NCI-H1436 (cell line): Measurements from ENCODE around the gene ADAMTS17.

Experiments used
- DNase-seq: peaks from one replicate; lab custom pipeline; 2025; lab: John Stamatoyannopoulos, UW

The ADAMTS17 gene

DNA sequence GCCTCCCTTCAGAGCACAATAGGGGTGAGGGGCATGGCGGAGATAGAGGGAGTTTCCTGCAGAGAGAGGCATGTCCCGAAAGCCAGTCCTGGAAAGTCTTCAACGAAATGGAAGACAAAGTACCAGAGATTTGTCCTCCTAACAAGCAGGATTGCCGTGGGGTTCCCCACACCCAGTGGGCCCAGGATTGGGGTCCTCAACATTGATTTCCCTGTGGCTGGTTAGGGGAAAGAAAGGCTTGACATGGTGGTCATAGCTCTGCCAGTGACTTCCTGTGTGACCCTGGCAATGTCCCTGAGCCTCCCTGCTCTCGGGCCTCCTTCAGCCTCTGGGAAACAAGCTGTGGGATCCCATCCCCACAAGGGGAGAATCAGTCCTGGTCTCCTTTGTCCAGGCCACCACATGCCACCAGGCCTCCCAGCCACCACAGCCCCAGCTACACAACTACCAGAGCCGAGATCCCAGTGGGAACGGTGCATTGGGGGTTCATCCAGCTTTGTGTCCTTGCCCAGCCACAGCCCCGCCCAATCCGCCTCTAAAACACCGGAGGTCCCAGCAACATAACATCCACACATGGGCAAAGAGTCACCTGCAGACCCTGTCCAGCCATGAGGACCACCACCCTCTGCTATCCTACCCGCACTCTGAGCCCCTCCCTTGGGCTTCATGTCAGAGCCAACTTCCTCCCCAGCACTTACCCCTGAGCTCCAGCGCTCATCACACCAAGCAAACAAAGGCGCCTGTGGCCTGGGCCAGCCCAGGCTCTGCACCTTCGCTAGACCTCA is 63.0 kb downstream of the ADAMTS17 start:
- no peak for DNase-seq

DNA sequence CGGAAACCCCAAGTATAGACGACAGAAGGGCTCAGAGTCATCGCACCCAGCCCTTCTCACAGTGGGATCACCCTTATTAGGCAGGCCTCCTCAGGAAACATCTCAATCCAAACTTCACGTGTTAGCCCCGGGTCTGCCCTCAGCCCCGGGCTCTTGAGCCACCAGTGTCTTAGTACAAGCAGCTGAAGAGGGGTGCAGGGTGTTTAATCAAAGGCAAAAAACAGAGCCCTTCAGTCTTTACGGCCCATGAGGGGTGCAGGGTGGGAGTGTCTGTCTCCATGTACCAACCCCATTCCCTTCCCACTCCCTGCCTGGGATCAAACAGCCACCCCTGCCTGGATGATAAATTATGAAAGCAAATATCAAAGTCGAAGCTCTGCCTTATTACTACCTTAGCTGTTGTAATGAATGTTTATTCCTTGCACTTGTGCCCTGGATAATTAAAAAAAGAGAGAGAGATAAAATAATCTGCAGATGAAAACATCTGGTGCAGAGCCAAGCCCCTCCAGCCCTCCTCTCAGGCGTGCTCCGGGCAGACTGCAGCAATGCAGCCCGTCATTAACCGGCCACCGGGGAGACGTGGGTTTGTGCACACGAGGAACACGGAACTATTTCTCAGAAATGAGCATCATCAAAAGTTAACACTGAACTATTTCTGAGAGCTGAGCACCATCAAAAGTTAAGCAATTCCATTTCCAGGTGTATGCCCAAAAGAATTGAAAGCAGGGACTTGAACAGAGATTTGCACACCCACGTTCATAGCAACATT is 64.5 kb downstream of the ADAMTS17 start:
- DNase-seq: no peak

DNA sequence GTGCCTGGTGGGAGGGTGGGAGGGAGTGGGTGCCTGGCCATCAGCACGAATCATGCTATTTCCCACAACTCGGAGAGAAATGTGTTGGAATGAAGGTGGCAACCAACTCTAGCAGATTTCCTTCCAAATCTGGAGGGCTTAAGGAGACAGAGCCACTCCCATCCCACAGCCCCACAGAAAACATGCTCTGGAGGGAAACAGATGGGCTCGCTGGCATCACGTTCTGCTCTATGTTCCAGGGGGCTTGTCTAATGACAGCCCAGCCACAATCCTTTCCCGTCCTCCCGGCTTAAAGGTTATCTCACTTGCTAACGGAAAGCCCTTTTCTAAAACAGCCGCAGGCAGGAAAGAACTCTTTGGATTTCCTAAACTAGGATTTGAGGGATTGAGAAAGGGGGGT is 65.3 kb downstream of the ADAMTS17 start:
- DNase-seq: no peak

DNA sequence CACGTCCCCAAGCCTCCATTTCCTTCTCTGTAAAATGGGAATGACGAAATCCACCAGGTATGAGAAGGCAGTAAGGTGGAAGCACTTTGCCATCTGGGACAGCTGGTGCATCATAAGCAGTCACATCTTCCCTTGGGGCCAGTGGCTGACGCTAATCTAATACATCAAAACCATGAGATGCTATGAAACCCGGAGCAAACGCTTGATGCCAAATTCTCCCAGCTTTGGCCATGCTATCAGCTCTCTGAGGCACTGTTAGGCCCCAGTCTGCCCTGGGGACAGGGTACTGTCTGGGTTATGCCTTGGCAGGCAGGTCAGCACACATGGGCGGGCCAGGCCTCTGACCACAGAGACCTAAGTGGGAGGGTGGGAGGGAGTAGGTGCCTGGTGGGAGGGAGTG is 66.1 kb downstream of the ADAMTS17 start:
- DNase-seq: no peak

DNA sequence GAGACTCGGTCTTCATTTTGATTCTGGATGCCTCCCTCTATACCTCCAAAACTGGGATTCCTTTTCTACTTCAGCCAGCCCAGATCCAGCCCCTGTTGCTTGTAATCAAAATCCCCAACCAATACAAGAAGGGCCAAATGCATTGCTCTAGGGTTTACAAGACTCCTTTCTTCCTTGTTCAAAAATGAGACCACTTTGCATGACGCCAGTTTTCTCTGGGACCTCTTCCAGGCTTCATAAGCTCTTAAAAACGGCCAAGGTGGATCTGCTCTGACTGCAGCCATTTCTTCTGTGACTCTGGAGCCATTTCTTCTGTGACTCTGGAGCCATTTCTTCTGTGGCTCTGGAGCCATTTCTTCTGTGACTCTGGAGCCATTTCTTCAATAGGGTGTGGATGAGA is 71.9 kb downstream of the ADAMTS17 start:
- DNase-seq: no peak

DNA sequence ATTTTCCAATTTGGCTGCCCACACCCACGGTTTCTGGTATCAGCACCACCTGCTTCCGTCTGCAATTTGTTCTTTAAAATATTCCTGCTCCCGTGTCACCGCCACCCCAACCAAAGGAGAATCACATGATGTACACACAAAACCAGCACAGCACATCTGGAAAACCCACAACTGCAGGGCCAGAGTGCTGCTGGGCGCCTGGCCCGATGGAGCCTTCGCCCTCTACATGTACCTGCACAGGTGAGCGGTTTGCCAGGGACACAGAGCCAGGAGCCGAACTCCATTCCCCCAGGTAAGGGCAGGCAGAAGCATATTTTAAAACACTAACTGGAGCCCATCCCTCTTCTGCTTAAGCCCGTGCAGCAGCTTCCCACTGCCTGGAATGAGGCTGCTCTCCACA is 75.6 kb downstream of the ADAMTS17 start:
- no peak for DNase-seq

DNA sequence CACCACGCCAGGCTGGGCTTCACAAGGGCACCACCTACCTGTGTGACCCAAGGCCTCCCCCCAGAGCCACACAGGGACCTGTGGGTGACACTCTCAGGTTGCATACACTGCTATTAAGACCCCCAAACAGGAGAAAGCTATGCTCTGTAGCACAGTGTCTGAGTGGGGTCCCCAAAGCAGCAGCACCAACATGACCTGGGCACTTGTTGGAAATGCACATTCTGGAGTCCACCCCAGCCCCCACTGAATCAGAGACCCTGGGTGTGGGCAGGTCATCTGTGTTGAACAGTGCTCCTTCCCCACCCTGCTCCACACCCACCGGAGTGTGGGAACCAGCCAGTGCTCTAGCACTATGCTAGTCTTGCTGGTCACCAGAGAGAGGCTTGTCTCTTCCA is 76.1 kb downstream of the ADAMTS17 start:
- DNase-seq: no peak

DNA sequence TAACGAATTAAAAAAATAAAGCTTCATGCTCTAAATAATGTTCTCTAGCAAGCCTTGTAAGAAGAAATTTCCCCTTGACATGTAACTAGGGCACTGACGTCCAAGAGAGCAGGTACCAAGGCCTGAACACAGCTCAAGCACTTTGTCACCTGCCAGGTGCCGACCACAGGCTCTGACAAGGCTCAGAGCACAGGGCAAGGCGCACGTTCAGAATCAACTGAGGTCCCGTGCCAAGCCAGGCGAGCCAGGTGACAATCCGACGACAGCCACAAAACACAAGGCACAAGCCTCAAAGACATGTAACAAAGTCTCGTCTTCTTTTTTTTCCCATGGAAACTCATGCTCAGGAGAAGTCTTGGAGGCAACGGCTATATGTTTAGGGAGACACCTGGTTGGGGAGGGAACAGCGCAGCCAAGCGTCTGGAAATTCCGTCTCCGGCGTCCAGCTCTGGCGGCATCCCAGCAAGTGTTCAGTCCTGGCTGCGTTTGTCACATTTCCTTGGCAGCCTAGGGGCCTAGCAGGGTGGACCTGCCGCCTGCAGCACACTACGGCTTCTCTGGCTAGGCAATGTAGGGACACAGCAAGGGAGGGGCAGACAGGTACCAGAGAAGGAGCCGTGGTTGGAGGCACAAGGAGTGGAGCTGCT is 76.7 kb downstream of the ADAMTS17 start:
- no peak for DNase-seq

DNA sequence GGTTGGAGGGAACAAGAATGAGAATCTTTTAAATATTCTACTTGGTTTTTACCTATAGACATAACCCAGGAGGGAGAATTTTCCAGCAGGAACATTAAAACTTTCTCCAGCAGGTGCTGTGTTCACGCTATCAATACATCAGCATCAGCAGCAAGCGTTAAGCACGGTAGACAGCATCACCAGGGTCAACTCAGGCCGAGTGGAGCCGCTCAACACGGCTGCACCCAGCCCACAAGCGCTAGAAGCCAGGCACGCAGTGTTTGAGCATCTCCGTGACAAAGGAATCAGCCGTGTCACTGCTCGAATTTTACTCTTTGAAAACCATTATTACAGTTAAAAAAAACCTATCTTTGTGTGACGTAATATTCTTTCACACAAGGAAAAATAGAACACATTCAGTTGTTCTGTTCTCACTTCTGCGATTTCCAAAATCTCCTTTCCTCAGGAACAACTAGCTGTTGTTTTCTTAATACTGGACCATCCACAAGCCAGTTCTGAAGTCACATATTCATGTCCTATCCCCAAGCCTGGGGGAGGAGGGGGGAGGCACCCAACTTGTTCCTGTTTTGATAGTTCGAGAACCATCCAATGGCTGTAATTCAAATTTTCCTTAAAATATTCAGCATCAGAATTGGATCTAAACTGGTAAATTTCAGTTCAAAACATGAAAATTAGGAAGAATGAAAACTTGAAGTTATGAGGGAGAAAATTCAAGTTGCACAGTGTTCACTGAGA is 77.9 kb downstream of the ADAMTS17 start:
- no peak for DNase-seq

DNA sequence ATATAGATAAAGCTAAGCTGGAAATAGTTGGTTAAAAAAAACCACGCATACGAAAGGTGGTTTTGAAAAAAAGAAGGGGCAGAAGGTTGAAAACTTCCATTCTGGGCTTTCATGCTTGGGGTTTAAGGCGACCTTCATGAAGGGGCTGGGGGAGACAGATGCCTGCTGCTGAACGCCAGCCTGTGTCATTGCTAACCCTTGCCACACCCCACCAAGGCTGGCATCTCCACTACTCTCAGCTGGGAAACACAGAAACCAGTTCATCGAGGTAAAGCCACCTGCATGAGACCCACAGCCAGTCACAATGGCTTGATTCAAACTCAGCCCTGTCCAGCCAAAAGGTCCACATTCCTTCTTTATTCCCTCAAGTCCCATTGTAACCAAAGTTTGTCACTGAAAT is 78.7 kb downstream of the ADAMTS17 start:
- DNase-seq: no peak

DNA sequence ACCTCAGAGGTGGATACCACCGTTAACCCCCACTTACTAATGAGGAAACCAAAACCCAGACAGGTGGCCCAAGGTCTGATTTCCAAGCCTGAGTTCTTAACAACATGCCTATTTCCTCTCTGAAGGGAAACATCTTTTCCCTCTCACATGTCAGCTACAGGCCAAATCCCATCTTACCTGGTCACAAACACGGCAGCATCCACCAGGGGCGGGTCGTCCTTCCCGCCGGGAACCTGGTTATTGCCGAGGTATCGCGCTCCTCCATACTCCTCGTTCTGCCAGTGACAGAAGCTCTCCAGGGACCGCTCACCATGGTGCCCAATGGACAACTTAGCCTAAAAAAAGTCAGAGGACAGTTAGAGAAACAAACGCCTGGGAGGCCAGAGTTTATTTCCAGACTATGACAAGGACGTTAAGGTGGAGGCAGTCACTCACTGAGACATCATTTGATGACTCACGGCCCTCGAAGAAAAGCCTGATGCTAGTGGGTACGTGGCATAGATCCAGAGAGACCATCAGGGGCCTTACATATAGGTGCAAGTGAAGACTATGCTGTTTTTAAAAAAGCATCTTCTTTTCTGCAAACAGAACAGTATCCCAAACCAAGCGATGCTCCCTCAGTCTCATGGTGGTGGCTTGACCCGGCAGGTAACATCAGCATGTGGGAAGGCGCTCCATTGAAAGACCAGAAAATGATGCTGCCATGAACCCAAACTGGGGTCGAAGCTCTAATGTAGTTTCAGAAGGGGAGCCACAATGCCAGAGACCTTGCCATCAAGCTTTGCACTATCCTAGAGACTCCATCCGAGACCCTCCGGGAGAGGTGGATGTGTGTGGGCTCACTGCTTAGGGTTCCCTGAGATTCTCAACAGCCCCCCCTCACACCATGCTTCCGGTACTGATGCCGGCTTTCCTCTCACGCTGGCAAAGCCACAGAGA is 80.2 kb downstream of the ADAMTS17 start:
- no peak for DNase-seq

DNA sequence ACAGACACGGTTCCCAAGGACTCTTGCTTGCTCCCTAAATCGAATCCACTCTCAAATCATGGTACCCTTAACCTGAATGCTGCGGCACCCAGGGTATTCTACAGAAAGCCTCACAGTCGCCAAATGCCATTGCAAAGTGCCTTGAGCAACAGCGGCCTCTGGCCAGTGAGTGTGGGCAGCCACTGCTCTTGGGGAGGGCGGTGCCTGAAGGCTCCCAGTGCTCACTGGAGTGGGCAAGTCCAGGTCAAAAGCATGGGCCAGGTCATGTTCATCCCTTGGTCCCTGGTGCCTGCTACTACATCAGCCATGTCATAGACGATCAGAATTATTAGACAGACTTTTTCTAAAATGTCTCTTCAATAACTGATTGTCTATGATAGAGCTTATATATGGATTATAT is 82.5 kb downstream of the ADAMTS17 start:
- DNase-seq: no peak

DNA sequence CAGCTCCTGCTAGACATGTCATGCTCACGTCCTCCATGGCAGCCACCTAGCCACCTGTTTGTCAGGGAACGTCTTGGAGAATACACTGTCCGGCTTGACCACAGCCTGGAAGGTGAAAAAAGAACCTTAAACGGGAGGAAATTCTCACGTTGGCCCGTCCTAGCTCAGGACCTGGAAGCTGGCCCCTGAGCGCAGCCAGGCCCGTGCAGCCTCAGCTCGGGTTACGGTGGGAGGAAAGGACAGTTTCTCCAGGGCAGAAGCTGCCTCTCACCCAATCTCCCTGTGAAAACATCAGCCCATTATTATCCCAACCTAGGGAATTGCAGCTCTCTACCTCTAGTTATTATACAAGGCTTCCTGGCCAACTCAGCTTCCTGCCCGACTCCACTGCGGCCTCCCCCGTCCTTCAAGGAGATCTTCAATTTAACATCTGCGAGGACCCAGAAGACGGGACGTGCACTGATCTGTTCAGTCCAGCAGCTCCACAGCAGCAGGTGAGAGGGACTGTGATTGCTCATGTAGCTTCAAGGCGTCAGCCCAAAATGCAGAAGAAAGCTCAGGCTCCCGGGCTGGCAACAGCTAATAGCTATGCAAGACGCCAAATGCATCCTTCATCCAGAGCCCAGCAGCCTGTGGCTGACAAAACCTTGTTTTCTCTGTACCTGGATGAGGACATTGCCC is 84.7 kb downstream of the ADAMTS17 start:
- DNase-seq: no peak

DNA sequence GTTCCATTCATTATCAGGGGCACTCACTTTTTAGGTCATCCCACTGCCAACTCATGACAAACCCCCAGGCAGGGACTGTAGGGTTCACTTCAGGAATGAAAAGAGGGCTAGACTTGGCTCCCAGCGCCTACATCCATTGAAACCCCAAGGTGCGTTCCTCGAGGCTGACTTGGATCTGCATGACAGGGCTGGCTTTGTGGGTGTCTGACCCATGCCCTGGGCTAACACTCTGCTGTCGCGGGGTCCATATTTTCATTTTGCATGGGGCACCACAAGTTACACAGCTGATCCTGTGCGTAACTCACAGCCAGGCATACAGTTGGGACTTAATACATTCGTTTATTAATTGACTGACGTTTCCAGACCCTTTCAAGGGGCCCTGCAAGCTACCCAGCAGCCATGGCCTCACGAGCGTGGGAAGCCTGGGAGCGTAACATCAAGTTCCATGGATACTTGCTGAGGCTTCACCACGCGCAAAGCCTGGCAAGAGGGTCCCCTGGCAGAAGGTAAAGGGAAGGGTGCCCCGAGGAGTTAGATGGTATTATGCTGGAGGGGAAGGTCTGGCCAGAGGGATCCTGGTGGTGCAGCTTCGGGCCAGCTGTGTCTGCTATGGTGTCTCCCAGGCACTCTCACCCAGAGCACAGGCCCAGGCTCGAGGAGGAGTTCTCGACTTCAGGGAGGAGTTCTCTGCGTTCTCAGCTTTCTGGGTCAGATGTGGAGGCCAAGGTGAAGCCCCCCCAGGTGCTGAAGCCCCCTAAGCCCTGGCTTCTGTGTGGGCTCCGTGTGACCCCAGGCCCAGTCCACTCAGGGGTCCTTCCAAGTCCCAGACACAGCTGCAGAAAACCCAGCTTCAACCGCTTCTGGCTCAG is 85.4 kb downstream of the ADAMTS17 start:
- DNase-seq: no peak

DNA sequence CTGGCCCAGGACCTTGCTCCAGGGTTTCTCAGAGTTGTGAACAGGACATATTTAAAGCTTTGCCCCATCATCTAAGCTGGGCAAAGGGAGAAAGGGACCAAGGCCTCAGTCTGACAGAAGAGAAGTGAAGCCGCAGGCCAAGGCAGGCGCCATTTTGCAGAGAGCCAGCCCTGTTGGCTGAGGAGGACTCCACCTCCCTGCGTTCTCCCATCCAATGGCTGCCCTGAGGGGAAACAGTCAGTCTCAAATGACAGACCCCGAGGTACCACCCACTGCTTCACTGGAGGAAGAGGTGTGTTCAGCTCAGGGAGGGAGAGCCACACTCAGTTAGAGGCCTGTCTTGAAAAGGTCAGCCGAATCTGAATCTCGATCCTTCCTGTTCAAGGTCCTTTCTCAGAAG is 86.1 kb downstream of the ADAMTS17 start:
- no peak for DNase-seq

DNA sequence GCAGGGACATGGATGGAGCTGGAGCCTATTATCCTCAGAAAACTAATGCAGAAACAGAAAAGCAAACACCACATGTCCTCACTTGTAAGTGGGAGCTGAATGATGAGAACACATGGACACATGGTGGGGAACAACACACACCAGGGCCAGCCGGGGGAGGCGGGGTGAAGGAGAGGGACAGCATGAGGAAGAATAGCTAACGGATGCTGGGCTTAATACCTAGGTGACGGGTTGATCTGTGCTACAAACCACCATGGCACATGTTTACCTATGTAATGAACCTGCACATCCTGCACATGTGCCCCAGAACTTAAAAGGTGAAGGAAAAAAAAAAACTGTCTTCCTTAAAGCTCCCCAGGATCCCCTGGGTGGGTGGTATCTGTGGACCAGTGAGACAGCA is 87.1 kb downstream of the ADAMTS17 start:
- no peak for DNase-seq

DNA sequence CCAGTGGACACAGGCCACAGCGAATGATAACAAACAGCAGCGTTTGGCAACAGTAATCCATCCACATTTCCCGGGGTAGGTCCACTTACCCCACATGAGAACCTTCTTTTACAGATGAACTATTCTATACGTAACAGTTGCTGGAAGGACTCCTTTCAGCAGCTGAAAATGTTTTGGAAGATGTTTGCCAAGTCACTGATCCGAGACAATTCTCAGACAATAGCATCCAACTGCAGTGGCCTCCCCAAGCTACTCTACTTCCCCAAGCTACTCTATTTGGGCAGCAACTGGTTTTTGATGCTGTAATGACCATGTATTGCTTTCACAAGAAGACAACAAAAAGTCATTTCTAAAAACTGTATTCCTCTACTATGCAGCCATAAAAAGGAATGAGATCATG is 87.5 kb downstream of the ADAMTS17 start:
- no peak for DNase-seq

DNA sequence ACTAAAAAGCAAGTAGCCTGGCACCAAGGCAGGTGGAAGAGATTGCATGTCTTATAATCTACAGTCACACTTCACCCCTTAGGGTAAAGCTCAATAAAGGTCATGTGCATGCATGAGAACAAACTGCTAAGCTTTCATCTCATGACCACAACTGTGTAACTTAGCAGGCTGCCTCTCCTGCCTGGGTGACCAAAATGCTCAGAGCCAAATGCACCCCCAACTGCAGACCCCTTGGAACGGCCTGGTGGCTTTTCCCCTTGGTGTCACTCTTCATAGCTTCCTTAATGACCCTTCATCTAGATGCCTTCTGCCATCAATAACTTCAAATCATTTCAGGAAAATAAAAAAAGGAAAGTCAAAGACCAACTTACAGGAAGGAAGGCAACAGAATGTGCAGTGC is 88.1 kb downstream of the ADAMTS17 start:
- no peak for DNase-seq

DNA sequence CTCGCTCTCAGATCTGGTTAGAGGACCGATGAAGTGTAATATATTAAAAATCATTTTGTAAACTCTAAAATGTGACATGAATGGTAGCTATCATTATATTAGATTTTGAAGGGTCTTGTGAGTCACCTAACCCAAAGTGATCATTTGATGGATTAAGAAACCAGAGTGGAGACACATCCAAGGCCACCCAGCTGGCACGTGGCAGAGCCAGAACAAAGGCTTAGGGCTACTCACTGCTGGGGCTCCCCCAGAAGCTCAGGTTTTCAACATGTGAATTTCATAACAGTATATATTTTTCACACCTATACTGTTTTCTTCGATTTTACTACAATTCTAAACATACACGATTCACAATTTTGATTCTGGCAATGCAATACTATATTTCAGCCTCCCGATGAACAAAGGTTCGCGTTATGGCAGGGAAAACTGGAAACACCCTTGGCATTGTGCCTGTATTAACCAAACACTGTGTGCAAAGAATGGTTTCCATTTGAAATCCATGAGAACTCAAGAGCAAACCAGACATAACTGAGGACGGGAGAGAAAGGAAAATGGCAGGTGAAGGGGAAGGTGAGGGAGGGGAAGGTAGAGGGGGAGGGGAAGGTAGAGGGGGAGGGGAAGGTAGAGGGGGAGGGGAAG is 88.9 kb downstream of the ADAMTS17 start:
- no peak for DNase-seq
